Kidney epithelial cell (primary cell): ENCODE measurements around the gene ZNF740. TPM values are rescaled to one million over a fixed set of nuclear protein-coding genes. Genes with fewer than 3 reads are reported as not detected.
"Not testable (repeated sequence)": the region's sequence is repeated elsewhere in the genome, so short reads cannot be mapped to it uniquely, and the experiment has no call there.

Experiments
- DNase-seq: peaks from one replicate; pipeline ENCODE4 v3.0.0-alpha.2; 2010; ENCODE audit warnings: low read depth
- H3K27me3 ChIP-seq: 2 replicates; pipeline ENCODE4 v1.6.0; 2011; ENCODE audit warnings: low read length; ENCODE audit not compliant: control insufficient read depth, insufficient read depth
- H3K36me3 ChIP-seq: 2 replicates; pipeline ENCODE4 v1.5.1; 2011; ENCODE audit warnings: low read length; ENCODE audit not compliant: control insufficient read depth, insufficient read depth
- H3K4me3 ChIP-seq: 2 replicates; pipeline ENCODE4 v1.5.1; 2011; ENCODE audit warnings: low read depth, mild to moderate bottlenecking, control low read depth, low read length
- CTCF ChIP-seq: IDR thresholded peaks from 2 replicates; pipeline ENCODE4 v1.5.1; 2011; ENCODE audit warnings: mild to moderate bottlenecking, moderate library complexity, low read length, control low read depth, inconsistent platforms; ENCODE audit not compliant: insufficient read depth, poor library complexity, severe bottlenecking
- total RNA-seq: library from RNA; depleted of rRNA; stranded (reverse); fragments of >200 nt; gene quantifications from 2 replicates; pipeline ENCODE4 v1.2.3, GENCODE V29; 2015

Gene ZNF740
- total RNA-seq, 1 donor from 2014 or later = 9.9 TPM

- DNase-seq = no peak
- Histone ChIP-seq H3K36me3 (peaks cover 1% of the 10 kb centered on the region), H3K4me3 (no peak overlapping the region), H3K27me3 (no peaks in the 10 kb centered on the region)
- TF ChIP-seq CTCF = no peak
Measured at GRCh38 chr12:53176750-53177149, 3.8 kb upstream of the ZNF740 start.

GRCh38 chr12:53177447-53177846, 3.1 kb upstream of the ZNF740 start:
- H3K36me3 ChIP-seq, H3K4me3 ChIP-seq, DNase-seq, H3K27me3 ChIP-seq: not testable (repeated sequence)

- DNase-seq, H3K27me3 ChIP-seq, H3K36me3 ChIP-seq, H3K4me3 ChIP-seq: not testable (repeated sequence)
Measured at GRCh38 chr12:53178803-53179202, 1.7 kb upstream of the ZNF740 start.

- TF ChIP-seq CTCF = no peak
- Histone ChIP-seq H3K4me3 (peak overlapping the region; percentile 80), H3K36me3 (peaks cover 2% of the 10 kb centered on the region), H3K27me3 (no peaks in the 10 kb centered on the region)
- DNase-seq = no peak
Measured at GRCh38 chr12:53179687-53180219, 769 bp upstream of the ZNF740 start.

DNA sequence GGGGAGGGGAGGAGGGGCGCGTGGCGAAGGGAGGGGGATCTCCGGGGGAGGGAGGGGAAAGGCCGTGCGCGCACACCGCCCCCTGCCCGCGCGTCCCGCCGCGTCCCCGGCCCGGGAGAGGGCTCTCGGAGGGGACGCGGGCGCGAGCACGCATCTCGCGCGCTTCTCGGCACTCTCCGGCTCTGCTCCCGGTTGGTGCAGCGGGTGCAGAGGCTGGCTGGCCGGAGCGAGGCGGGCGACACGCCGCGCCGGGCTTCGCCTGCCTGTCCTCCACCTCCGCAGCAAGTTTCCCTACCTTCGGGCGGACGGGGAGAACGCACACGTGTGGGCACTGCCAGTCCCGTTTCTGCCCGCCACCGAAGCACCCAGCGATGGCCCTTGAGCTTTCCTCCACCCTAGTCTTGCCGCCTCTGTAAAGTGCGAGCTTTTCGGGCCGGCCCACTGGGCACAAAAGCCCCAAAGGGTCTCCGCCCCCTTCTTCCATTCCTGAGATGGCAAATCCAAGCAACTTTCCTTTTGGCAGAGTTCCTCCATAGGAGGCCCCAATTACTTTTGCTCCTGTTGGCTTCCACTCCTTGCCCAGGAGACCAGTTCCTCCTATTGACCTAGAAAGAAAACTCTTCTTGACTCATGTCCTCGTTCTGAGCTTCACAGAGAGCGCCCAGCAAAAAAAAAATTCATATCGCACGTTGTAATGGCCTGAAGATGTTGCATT, 566 bp downstream of the ZNF740 start:
- Histone ChIP-seq H3K36me3 (peaks cover 3% of the 10 kb centered on the region), H3K4me3 (peak overlapping the region; percentile 80), H3K27me3 (no peaks in the 10 kb centered on the region)
- DNase-seq = no peak
- TF ChIP-seq CTCF = no peak

DNA sequence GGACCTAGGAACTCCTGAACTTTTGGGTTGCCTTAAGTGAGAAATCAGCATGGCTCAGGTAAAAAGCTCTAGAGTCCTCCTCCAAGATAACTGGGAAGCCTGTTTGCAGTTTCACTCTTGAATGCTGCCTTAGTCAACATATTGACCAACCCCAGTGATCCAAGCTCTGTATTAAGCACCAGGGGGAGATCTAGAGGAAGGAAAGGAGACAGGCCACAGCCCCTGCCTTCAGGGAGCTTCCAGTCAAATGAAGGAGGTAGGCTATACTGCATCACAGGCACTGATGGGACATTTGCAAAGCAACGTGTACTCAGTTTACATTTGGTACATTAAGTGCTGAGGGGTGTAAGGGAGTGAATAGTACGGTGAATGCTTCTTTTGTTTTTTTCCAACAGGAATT, 1.4 kb downstream of the ZNF740 start:
- TF ChIP-seq CTCF = no peak
- Histone ChIP-seq H3K4me3 (peak overlapping the region; percentile 80), H3K36me3 (peaks cover 5% of the 10 kb centered on the region), H3K27me3 (no peaks in the 10 kb centered on the region)
- no peak for DNase-seq

GRCh38 chr12:53182903-53183302, 2.4 kb downstream of the ZNF740 start:
- DNase-seq = no peak
- no peaks in the 10 kb centered on the region for H3K27me3 ChIP-seq
- no peak overlapping the region for H3K4me3 ChIP-seq
- H3K36me3 ChIP-seq = peaks cover 8% of the 10 kb centered on the region
- TF ChIP-seq CTCF = no peak
